Erythroblast (primary cell): ENCODE measurements around the gene FAM114A1.

Experiments used
- GATA1 ChIP-seq: IDR thresholded peaks from 2 replicates; pipeline ENCODE4 v1.6.1; 2011; ENCODE audit warnings: low read depth, mild to moderate bottlenecking, control low read depth, low read length, moderate library complexity
- POLR2A ChIP-seq: IDR thresholded peaks from 2 replicates; pipeline ENCODE4 v1.6.1; 2011; ENCODE audit warnings: mild to moderate bottlenecking, low read length

- TF ChIP-seq POLR2A (no peak), GATA1 (no peak)
Measured at GRCh38 chr4:38980903-38981676, 113.5 kb downstream of the FAM114A1 start.
